Measurements from ENCODE around the gene CTSA.
A peak's percentile ranks its signal among the peaks of the same experiment; 100 is the strongest.

Gene CTSA

GRCh38 chr20:45890985-45891983 lies at the start of gene CTSA, which contains the start of gene NEURL2:
TSS of gene CTSA (plus strand) at chr20:45891335. CDS start at chr20:45891569, 234 bp downstream.
TSS of gene NEURL2 (minus strand) at chr20:45891208. CDS start at chr20:45890991, 217 bp downstream.
- peak; percentile 84 for DNase-seq (ENCODE audit: low read depth)

- no peak for DNase-seq (ENCODE audit: low read depth)
Measured at GRCh38 chr20:45841407-45842129, 49.6 kb upstream of the CTSA start.

GRCh38 chr20:45842169-45842812 lies 48.8 kb upstream of the CTSA start:
- DNase-seq (ENCODE audit: low read depth): no peak

- DNase-seq (ENCODE audit: low read depth): no peak
Measured at GRCh38 chr20:45843506-45843905, 47.6 kb upstream of the CTSA start.

- DNase-seq (ENCODE audit: low read depth): no peak
Measured at GRCh38 chr20:45845452-45845851, 45.7 kb upstream of the CTSA start.

GRCh38 chr20:45848421-45848820 lies 42.7 kb upstream of the CTSA start:
- DNase-seq (ENCODE audit: low read depth): no peak

GRCh38 chr20:45848969-45849582 lies 42.1 kb upstream of the CTSA start:
- no peak for DNase-seq (ENCODE audit: low read depth)

- no peak for DNase-seq (ENCODE audit: low read depth)
Measured at GRCh38 chr20:45850238-45850637, 40.9 kb upstream of the CTSA start.

- DNase-seq (ENCODE audit: low read depth): no peak
Measured at GRCh38 chr20:45850926-45851325, 40.2 kb upstream of the CTSA start.

- DNase-seq (ENCODE audit: low read depth): no peak
Measured at GRCh38 chr20:45851501-45851900, 39.6 kb upstream of the CTSA start.

GRCh38 chr20:45852326-45852725 lies 38.8 kb upstream of the CTSA start:
- no peak for DNase-seq (ENCODE audit: low read depth)

GRCh38 chr20:45853484-45853883 lies 37.7 kb upstream of the CTSA start:
- no peak for DNase-seq (ENCODE audit: low read depth)

GRCh38 chr20:45857114-45857881 lies 33.8 kb upstream of the CTSA start, which contains the start of the genes ACOT8 and ZSWIM3:
TSS of gene ACOT8 (minus strand) at chr20:45857392. CDS start at chr20:45857315, 77 bp downstream.
TSS of gene ZSWIM3 (plus strand) at chr20:45857614. CDS start at chr20:45857826, 212 bp downstream.
- DNase-seq (ENCODE audit: low read depth): peak; percentile 100

GRCh38 chr20:45857882-45858216 lies 33.3 kb upstream of the CTSA start:
- no peak for DNase-seq (ENCODE audit: low read depth)

GRCh38 chr20:45859916-45860315 lies 31.2 kb upstream of the CTSA start:
- DNase-seq (ENCODE audit: low read depth): no peak

GRCh38 chr20:45860560-45861220 lies 30.4 kb upstream of the CTSA start:
- DNase-seq (ENCODE audit: low read depth): no peak

GRCh38 chr20:45861221-45862075 lies 29.7 kb upstream of the CTSA start:
- no peak for DNase-seq (ENCODE audit: low read depth)

- DNase-seq (ENCODE audit: low read depth): no peak
Measured at GRCh38 chr20:45863543-45864470, 27.3 kb upstream of the CTSA start.
